ENCODE results near the gene GPR158. TPM values are rescaled to one million over a fixed set of nuclear protein-coding genes. Genes with fewer than 3 reads are reported as not detected.
"Not testable (repeated sequence)": the region's sequence is repeated elsewhere in the genome, so short reads cannot be mapped to it uniquely, and the experiment has no call there.

Gene GPR158
- total and polyA plus RNA-seq, 9 of the 15 experiments (the other 6 are each of a cell fraction or from before 2014, with no cell fraction given): 4.0 to 7.6 (median 5.0) TPM

- CTCF ChIA-PET (ENCODE audit: low intra/inter-chr PET ratio): interaction anchor here (0.8 kb wide), 1 partner anchor 929 kb away, joined by 4 read pairs; no protein-coding TSS in a partner anchor
- H3K79me2 ChIP-seq (ENCODE audit: control insufficient read depth, insufficient read depth, low read length); intact Hi-C loops (cut with micrococcal nuclease); BruUV-seq (replicated peaks); POLR2A ChIA-PET; H3K4me3 ChIP-seq; DNase-seq (ENCODE audit: extremely low read depth in 1 of 4, low spot score in 3 of 4); H3K9me1 ChIP-seq (ENCODE audit: control insufficient read depth, insufficient read depth, low read length); ATAC-seq; H3K9me3 ChIP-seq (replicated peaks; ENCODE audit: control insufficient read depth, insufficient read depth, low read depth, low read length); H3K4me2 ChIP-seq (ENCODE audit: insufficient read depth, low read length); H3K27me3 ChIP-seq (ENCODE audit: control insufficient read depth in 2 of 2, insufficient read depth in 2 of 2, low read length in 2 of 2); in situ Hi-C loops (cut with MboI); H4K20me1 ChIP-seq (replicated peaks; ENCODE audit: control insufficient read depth, insufficient read depth, low read length); H3K9ac ChIP-seq (ENCODE audit: insufficient read depth in 1 of 2, low read depth in 2 of 2, low read length in 2 of 2); H3K27ac ChIP-seq (ENCODE audit: extremely low read depth, low read depth, low read length); FAIRE-seq; H3K36me3 ChIP-seq (ENCODE audit: control insufficient read depth, insufficient read depth, low read length); H3K4me1 ChIP-seq (replicated peaks in 1 of 2; ENCODE audit: control insufficient read depth in 2 of 2, insufficient read depth in 2 of 2, low read length in 2 of 2): not testable (repeated sequence)
- 0 out of 2 replicates have a peak overlapping the region, but pooled peaks have one; percentile 22 for H2AFZ ChIP-seq (ENCODE audit: low read depth, low read length)
- WGBS (ENCODE audit: insufficient coverage, low coverage, missing lambda C conversion rate): 3% methylated on average over 7 of the region's 7 CpGs
- TF ChIP-seq NFYB (IDR thresholded peaks at IDR 0.05; ENCODE audit: extremely low read depth, insufficient read length) (peak; percentile 76), SRF (CRISPR knock-in tag; IDR thresholded peaks at IDR 0.05) (peak in 1 of 2 experiments; percentile 83; a peak in 2 of 4 replicates), ZNF316 (IDR thresholded peaks at IDR 0.05) (peak; percentile 38; the same call in 1 of the 2 replicates), MAFG (tag; conservative IDR thresholded peaks at IDR 0.05) (0 out of 2 replicates have a peak, but pooled peaks have one; percentile 10)
Observed at GRCh38 chr10:25163464-25163863, 11.3 kb upstream of the GPR158 start.

- Histone ChIP-seq H3K27me3 (ENCODE audit: control insufficient read depth in 2 of 2, insufficient read depth in 2 of 2, low read length in 2 of 2) (no peaks in the 10 kb centered on the region; a peak in 2 of 5 replicates), H3K36me3 (ENCODE audit: control insufficient read depth, insufficient read depth, low read length) (no peaks in the 10 kb centered on the region), H3K27ac (ENCODE audit: extremely low read depth, low read depth, low read length) (no peak overlapping the region), H3K9me3 (replicated peaks; ENCODE audit: control insufficient read depth, insufficient read depth, low read depth, low read length) (no peaks in the 10 kb centered on the region), H4K20me1 (replicated peaks; ENCODE audit: control insufficient read depth, insufficient read depth, low read length) (no peaks in the 10 kb centered on the region), H3K79me2 (ENCODE audit: control insufficient read depth, insufficient read depth, low read length) (no peaks in the 10 kb centered on the region), H3K4me3 (no peak overlapping the region), H3K4me1 (replicated peaks in 1 of 2; ENCODE audit: control insufficient read depth in 2 of 2, insufficient read depth in 2 of 2, low read length in 2 of 2) (peaks cover 0 to 6% of the 10 kb centered on the region in 2 experiments; a peak in 2 of 5 replicates), H3K4me2 (ENCODE audit: insufficient read depth, low read length) (no peak overlapping the region), H2AFZ (ENCODE audit: low read depth, low read length) (no peak overlapping the region), H3K9me1 (ENCODE audit: control insufficient read depth, insufficient read depth, low read length) (no peaks in the 10 kb centered on the region), H3K9ac (ENCODE audit: insufficient read depth in 1 of 2, low read depth in 2 of 2, low read length in 2 of 2) (no peak overlapping the region)
- in situ Hi-C loops (cut with MboI) (no loop called here), intact Hi-C loops (cut with micrococcal nuclease) (no loop called here)
- ChIA-PET POLR2A (interaction anchor here (0.6 kb wide), 1 partner anchor 12 kb away, joined by 3 read pairs; no protein-coding TSS in a partner anchor), CTCF (ENCODE audit: low intra/inter-chr PET ratio) (no interaction called here)
- WGBS (ENCODE audit: insufficient coverage, low coverage, missing lambda C conversion rate): 5% methylated on average over 4 of the region's 4 CpGs
- DNase-seq (ENCODE audit: extremely low read depth in 1 of 4, low spot score in 3 of 4) (no peak), FAIRE-seq (no peak), ATAC-seq (no peak)
- BruUV-seq (replicated peaks): no TSS peak
- TF ChIP-seq RCOR1 (IDR thresholded peaks at IDR 0.05; ENCODE audit: borderline replicate concordance in 1 of 2, low read depth in 2 of 2, low read length in 2 of 2): no peak
- TF ChIP-seq ZFP30 (CRISPR knock-in tag; IDR thresholded peaks at IDR 0.05; ENCODE audit: borderline replicate concordance): no peak
- no peak for TF ChIP-seq CTCFL (IDR thresholded peaks at IDR 0.05; ENCODE audit: borderline replicate concordance, insufficient read depth, low read depth, low read length, poor library complexity, severe bottlenecking)
- TF ChIP-seq KAT2B (IDR thresholded peaks at IDR 0.05; ENCODE audit: low read depth, low read length): no peak
- no peak for TF ChIP-seq MIER1 (IDR thresholded peaks at IDR 0.05; ENCODE audit: low read depth)
- TF ChIP-seq ZFPM2 (CRISPR knock-in tag; IDR thresholded peaks at IDR 0.05): no peak
- no peak for TF ChIP-seq ZNF445 (CRISPR knock-in tag; IDR thresholded peaks at IDR 0.05; ENCODE audit: low read depth)
- no peak for TF ChIP-seq HBP1 (CRISPR knock-in tag; IDR thresholded peaks at IDR 0.05)
- TF ChIP-seq ZNF316 (IDR thresholded peaks at IDR 0.05): peak; percentile 64; the same call in 1 of the 2 replicates
Observed at GRCh38 chr10:25169740-25170139, 5.1 kb upstream of the GPR158 start.
